Measurements from ENCODE around the gene AMOTL2. TPM values are rescaled to one million over a fixed set of nuclear protein-coding genes. Genes with fewer than 3 reads are reported as not detected.

Gene AMOTL2
- total and polyA plus RNA-seq, 2 experiments from 2014 or later, result 17.9 to 102 TPM

DNA sequence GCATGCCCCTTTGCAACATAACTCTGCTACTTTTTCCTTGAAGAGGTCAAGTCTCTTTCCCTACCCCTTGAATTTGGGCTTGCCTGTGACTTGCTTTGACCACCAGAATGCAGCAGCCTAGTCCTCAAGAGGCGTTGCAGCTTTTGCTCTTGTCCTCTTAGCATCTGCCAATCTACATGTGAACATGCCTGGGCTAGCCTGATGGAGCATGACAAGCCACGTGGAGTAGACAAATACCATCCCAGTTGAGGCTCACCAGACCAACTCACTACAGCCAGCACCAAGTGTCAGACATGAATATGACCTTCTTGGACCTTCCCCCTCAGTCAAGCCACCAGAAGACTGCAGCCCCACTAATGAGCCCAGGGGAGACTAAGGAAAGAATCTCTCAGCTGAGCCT, 32.9 kb downstream of the AMOTL2 start:
- Mint-ChIP-seq H3K4me1 (peaks cover 5% of the 10 kb centered on the region), H3K27ac (peak overlapping the region; percentile 11; the same call in 1 of the 2 replicates)
- no peak for ATAC-seq

More for the DNA sequence above, 32.9 kb downstream of the AMOTL2 start:
- Mint-ChIP-seq H3K36me3 (ENCODE audit: low read depth) (peaks cover under 1% of the 10 kb centered on the region; the same call in 2 of the 3 replicates), H3K9me3 (no peaks in the 10 kb centered on the region; the same call in 2 of the 3 replicates), H3K4me3 (no peak overlapping the region), H3K27me3 (ENCODE audit: insufficient read depth, low read depth, poor library complexity) (peaks cover 15% of the 10 kb centered on the region)
- Histone ChIP-seq H3F3A (replicated peaks; ENCODE audit: low read depth) (no peaks in the 10 kb centered on the region), H3K27me3 (ENCODE audit: insufficient read depth) (no peaks in the 10 kb centered on the region), H3K36me3 (ENCODE audit: insufficient read depth) (no peaks in the 10 kb centered on the region), H3K9me2 (ENCODE audit: insufficient read depth) (peaks cover 16% of the 10 kb centered on the region; the same call in 1 of the 2 replicates), H3K4me2 (no peak overlapping the region), H4K20me1 (replicated peaks; ENCODE audit: insufficient read depth) (no peaks in the 10 kb centered on the region), H2AFZ (no peak overlapping the region), H3K79me2 (replicated peaks; ENCODE audit: insufficient read depth) (no peaks in the 10 kb centered on the region), H3K27ac (ENCODE audit: low read depth) (no peak overlapping the region), H3K4me3 (no peak overlapping the region), H3K4me1 (ENCODE audit: insufficient read depth) (no peaks in the 10 kb centered on the region)
- DNase-seq (ENCODE audit: low spot score), result no peak
- TF ChIP-seq STAT1 (IDR thresholded peaks at IDR 0.05; ENCODE audit: unreplicated experiment), result no peak
- TF ChIP-seq, protein P1, sequence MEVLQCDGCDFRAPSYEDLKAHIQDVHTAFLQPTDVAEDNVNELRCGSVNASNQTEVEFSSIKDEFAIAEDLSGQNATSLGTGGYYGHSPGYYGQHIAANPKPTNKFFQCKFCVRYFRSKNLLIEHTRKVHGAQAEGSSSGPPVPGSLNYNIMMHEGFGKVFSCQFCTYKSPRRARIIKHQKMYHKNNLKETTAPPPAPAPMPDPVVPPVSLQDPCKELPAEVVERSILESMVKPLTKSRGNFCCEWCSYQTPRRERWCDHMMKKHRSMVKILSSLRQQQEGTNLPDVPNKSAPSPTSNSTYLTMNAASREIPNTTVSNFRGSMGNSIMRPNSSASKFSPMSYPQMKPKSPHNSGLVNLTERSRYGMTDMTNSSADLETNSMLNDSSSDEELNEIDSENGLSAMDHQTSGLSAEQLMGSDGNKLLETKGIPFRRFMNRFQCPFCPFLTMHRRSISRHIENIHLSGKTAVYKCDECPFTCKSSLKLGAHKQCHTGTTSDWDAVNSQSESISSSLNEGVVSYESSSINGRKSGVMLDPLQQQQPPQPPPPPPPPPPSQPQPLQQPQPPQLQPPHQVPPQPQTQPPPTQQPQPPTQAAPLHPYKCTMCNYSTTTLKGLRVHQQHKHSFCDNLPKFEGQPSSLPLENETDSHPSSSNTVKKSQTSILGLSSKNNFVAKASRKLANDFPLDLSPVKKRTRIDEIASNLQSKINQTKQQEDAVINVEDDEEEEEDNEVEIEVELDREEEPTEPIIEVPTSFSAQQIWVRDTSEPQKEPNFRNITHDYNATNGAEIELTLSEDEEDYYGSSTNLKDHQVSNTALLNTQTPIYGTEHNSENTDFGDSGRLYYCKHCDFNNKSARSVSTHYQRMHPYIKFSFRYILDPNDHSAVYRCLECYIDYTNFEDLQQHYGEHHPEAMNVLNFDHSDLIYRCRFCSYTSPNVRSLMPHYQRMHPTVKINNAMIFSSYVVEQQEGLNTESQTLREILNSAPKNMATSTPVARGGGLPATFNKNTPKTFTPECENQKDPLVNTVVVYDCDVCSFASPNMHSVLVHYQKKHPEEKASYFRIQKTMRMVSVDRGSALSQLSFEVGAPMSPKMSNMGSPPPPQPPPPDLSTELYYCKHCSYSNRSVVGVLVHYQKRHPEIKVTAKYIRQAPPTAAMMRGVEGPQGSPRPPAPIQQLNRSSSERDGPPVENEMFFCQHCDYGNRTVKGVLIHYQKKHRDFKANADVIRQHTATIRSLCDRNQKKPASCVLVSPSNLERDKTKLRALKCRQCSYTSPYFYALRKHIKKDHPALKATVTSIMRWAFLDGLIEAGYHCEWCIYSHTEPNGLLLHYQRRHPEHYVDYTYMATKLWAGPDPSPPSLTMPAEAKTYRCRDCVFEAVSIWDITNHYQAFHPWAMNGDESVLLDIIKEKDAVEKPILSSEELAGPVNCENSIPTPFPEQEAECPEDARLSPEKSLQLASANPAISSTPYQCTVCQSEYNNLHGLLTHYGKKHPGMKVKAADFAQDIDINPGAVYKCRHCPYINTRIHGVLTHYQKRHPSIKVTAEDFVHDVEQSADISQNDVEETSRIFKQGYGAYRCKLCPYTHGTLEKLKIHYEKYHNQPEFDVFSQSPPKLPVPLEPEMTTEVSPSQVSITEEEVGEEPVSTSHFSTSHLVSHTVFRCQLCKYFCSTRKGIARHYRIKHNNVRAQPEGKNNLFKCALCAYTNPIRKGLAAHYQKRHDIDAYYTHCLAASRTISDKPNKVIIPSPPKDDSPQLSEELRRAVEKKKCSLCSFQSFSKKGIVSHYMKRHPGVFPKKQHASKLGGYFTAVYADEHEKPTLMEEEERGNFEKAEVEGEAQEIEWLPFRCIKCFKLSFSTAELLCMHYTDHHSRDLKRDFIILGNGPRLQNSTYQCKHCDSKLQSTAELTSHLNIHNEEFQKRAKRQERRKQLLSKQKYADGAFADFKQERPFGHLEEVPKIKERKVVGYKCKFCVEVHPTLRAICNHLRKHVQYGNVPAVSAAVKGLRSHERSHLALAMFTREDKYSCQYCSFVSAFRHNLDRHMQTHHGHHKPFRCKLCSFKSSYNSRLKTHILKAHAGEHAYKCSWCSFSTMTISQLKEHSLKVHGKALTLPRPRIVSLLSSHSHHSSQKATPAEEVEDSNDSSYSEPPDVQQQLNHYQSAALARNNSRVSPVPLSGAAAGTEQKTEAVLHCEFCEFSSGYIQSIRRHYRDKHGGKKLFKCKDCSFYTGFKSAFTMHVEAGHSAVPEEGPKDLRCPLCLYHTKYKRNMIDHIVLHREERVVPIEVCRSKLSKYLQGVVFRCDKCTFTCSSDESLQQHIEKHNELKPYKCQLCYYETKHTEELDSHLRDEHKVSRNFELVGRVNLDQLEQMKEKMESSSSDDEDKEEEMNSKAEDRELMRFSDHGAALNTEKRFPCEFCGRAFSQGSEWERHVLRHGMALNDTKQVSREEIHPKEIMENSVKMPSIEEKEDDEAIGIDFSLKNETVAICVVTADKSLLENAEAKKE (CRISPR knock-in tag; IDR thresholded peaks at IDR 0.05), result no peak
- no peak for TF ChIP-seq POLR2AphosphoS5 (IDR thresholded peaks at IDR 0.05; ENCODE audit: low read depth)
- no peak for TF ChIP-seq JUNB (IDR thresholded peaks at IDR 0.05; ENCODE audit: unreplicated experiment)
- TF ChIP-seq, protein P2, sequence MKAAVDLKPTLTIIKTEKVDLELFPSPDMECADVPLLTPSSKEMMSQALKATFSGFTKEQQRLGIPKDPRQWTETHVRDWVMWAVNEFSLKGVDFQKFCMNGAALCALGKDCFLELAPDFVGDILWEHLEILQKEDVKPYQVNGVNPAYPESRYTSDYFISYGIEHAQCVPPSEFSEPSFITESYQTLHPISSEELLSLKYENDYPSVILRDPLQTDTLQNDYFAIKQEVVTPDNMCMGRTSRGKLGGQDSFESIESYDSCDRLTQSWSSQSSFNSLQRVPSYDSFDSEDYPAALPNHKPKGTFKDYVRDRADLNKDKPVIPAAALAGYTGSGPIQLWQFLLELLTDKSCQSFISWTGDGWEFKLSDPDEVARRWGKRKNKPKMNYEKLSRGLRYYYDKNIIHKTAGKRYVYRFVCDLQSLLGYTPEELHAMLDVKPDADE (IDR thresholded peaks at IDR 0.05), result no peak
- TF ChIP-seq, protein P3, sequence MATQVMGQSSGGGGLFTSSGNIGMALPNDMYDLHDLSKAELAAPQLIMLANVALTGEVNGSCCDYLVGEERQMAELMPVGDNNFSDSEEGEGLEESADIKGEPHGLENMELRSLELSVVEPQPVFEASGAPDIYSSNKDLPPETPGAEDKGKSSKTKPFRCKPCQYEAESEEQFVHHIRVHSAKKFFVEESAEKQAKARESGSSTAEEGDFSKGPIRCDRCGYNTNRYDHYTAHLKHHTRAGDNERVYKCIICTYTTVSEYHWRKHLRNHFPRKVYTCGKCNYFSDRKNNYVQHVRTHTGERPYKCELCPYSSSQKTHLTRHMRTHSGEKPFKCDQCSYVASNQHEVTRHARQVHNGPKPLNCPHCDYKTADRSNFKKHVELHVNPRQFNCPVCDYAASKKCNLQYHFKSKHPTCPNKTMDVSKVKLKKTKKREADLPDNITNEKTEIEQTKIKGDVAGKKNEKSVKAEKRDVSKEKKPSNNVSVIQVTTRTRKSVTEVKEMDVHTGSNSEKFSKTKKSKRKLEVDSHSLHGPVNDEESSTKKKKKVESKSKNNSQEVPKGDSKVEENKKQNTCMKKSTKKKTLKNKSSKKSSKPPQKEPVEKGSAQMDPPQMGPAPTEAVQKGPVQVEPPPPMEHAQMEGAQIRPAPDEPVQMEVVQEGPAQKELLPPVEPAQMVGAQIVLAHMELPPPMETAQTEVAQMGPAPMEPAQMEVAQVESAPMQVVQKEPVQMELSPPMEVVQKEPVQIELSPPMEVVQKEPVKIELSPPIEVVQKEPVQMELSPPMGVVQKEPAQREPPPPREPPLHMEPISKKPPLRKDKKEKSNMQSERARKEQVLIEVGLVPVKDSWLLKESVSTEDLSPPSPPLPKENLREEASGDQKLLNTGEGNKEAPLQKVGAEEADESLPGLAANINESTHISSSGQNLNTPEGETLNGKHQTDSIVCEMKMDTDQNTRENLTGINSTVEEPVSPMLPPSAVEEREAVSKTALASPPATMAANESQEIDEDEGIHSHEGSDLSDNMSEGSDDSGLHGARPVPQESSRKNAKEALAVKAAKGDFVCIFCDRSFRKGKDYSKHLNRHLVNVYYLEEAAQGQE (IDR thresholded peaks at IDR 0.05; ENCODE audit: unreplicated experiment), result no peak
- TF ChIP-seq NANOG (IDR thresholded peaks at IDR 0.05; ENCODE audit: borderline replicate concordance), result no peak
- TF ChIP-seq CREB1 (CRISPR knock-in tag; IDR thresholded peaks at IDR 0.05; ENCODE audit: low read depth), result no peak
- TF ChIP-seq EZH2phosphoT487 (IDR thresholded peaks at IDR 0.05; ENCODE audit: unreplicated experiment), result no peak
- no peak for TF ChIP-seq EZH2 (IDR thresholded peaks at IDR 0.05; ENCODE audit: low read depth, unreplicated experiment)
- no peak for TF ChIP-seq ZNF331 (CRISPR knock-in tag; IDR thresholded peaks at IDR 0.05; ENCODE audit: low read depth)
